Neural cell (in vitro differentiated cells): ENCODE results near the gene PID1. TPM values are rescaled to one million over a fixed set of nuclear protein-coding genes. Genes with fewer than 3 reads are reported as not detected.

ENCODE experiments used
- H2AFZ ChIP-seq: fragments of 200-600, 300-800 bp; sonication (generic), shearing (Covaris generic); 2 replicates; pipeline ENCODE4 v1.6.0; 2014; ENCODE audit warnings: low read depth, mild to moderate bottlenecking, antibody characterized with exemption, low read length, moderate library complexity
- H3F3A ChIP-seq: fragments of 200-600 bp; shearing (Covaris generic); 2 replicates; pipeline ENCODE4 v1.6.1; 2016; ENCODE audit warnings: mild to moderate bottlenecking, moderate library complexity, mixed read lengths, antibody characterized with exemption, low read length; ENCODE audit not compliant: insufficient read depth, poor library complexity, severe bottlenecking
- H3K27ac ChIP-seq: fragments of 200-600, 300-800 bp; sonication (generic), shearing (Covaris generic); 2 replicates; pipeline ENCODE4 v1.5.1; 2014; ENCODE audit warnings: mild to moderate bottlenecking, low read length, moderate library complexity
- H3K27me3 ChIP-seq: fragments of 300-800, 200-600 bp; sonication (generic), shearing (Covaris generic); 2 replicates; pipeline ENCODE4 v1.6.0; 2014; ENCODE audit warnings: mild to moderate bottlenecking, low read depth, low read length, moderate library complexity; ENCODE audit not compliant: insufficient read depth
- H3K36me3 ChIP-seq: fragments of 300-800, 200-600 bp; sonication (generic), shearing (Covaris generic); 2 replicates; pipeline ENCODE4 v1.5.1; 2014; ENCODE audit warnings: mild to moderate bottlenecking, antibody characterized with exemption, low read length, moderate library complexity; ENCODE audit not compliant: insufficient read depth
- H3K4me2 ChIP-seq: fragments of 300-800, 200-600 bp; sonication (generic), shearing (Covaris generic); 2 replicates; pipeline ENCODE4 v1.6.0; 2014; ENCODE audit warnings: mild to moderate bottlenecking, low read length
- H3K4me3 ChIP-seq: fragments of 300-800, 200-600 bp; sonication (generic), shearing (Covaris generic); 2 replicates; pipeline ENCODE4 v1.5.1; 2014; ENCODE audit warnings: mild to moderate bottlenecking, low read length, moderate library complexity
- H3K79me2 ChIP-seq: fragments of 200-600 bp; shearing (Covaris generic); replicated peaks from 2 replicates; pipeline ENCODE4 v1.6.0; 2014; ENCODE audit warnings: mild to moderate bottlenecking, low read length, moderate library complexity; ENCODE audit not compliant: insufficient read depth
- H3K9ac ChIP-seq: fragments of 300-800, 200-600 bp; sonication (generic), shearing (Covaris generic); 2 replicates; pipeline ENCODE4 v1.6.1; 2016; ENCODE audit warnings: mild to moderate bottlenecking, low read length, mixed read lengths
- H3K9me2 ChIP-seq: fragments of 200-600 bp; shearing (Covaris generic); 2 replicates; pipeline ENCODE4 v1.6.1; 2016; ENCODE audit warnings: mild to moderate bottlenecking, low read length, mixed read lengths; ENCODE audit not compliant: insufficient read depth
- H3K9me3 ChIP-seq: fragments of 200-600, 300-800 bp; sonication (generic), shearing (Covaris generic); 2 replicates; pipeline ENCODE4 v1.6.1; 2016; ENCODE audit warnings: mild to moderate bottlenecking, mixed run types, low read length, moderate library complexity, mixed read lengths
- H4K20me1 ChIP-seq: fragments of 200-600 bp; shearing (Covaris generic); 2 replicates; pipeline ENCODE4 v1.6.1; 2016; ENCODE audit warnings: mild to moderate bottlenecking, mixed run types; ENCODE audit not compliant: insufficient read depth
- CTCF ChIP-seq: fragments of 450-650 bp; IDR thresholded peaks from 2 replicates; pipeline ENCODE4 v1.5.1; 2014; ENCODE audit warnings: antibody characterized with exemption, mild to moderate bottlenecking, moderate library complexity; ENCODE audit not compliant: poor library complexity, severe bottlenecking
- EP300 ChIP-seq: fragments of 450-650 bp; conservative IDR thresholded peaks from 2 replicates; pipeline ENCODE4 v1.6.1; 2014; ENCODE audit warnings: antibody characterized with exemption, mild to moderate bottlenecking, moderate library complexity; ENCODE audit not compliant: poor library complexity, severe bottlenecking
- EZH2 ChIP-seq: fragments of 200-600, 300-800 bp; shearing (Covaris generic), sonication (generic); IDR thresholded peaks from 2 replicates; pipeline ENCODE4 v1.6.1; 2014; ENCODE audit warnings: antibody characterized with exemption, low read length, borderline replicate concordance, mild to moderate bottlenecking; ENCODE audit not compliant: insufficient read depth, poor library complexity, severe bottlenecking
- MXI1 ChIP-seq: fragments of 450-650 bp; conservative IDR thresholded peaks from 2 replicates; pipeline ENCODE4 v1.6.1; 2014; ENCODE audit warnings: antibody characterized with exemption, mild to moderate bottlenecking; ENCODE audit not compliant: poor library complexity, severe bottlenecking
- POLR2AphosphoS5 ChIP-seq: IDR thresholded peaks from 2 replicates; pipeline ENCODE4 v1.6.1; 2012
- RAD21 ChIP-seq: fragments of 450-650 bp; conservative IDR thresholded peaks from 2 replicates; pipeline ENCODE4 v1.6.1; 2014; ENCODE audit warnings: antibody characterized with exemption, mild to moderate bottlenecking, moderate library complexity
- REST ChIP-seq: IDR thresholded peaks from 2 replicates; pipeline ENCODE4 v1.6.1; 2012; ENCODE audit warnings: borderline replicate concordance
- SMC3 ChIP-seq: fragments of 450-650 bp; conservative IDR thresholded peaks from 2 replicates; pipeline ENCODE4 v1.6.1; 2014; ENCODE audit warnings: antibody characterized with exemption, mild to moderate bottlenecking, moderate library complexity; ENCODE audit not compliant: poor library complexity
- TAF1 ChIP-seq: IDR thresholded peaks from 2 replicates; pipeline ENCODE4 v1.6.1; 2012; ENCODE audit warnings: low read depth
- polyA plus RNA-seq: library from polyadenylated mRNA; depleted of rRNA; stranded (reverse); fragments of >200 nt; gene quantifications from 2 replicates; pipeline ENCODE4 v1.2.3, GENCODE V29; 2014

Gene PID1
- polyA plus RNA-seq, 1 donor from 2014 or later, result 11.0 TPM

- Histone ChIP-seq H3K27ac (no peak overlapping the region), H3K4me2 (no peak overlapping the region), H3F3A (no peaks in the 10 kb centered on the region), H2AFZ (no peak overlapping the region), H3K27me3 (no peaks in the 10 kb centered on the region), H3K9me3 (no peaks in the 10 kb centered on the region), H3K36me3 (no peaks in the 10 kb centered on the region), H4K20me1 (no peaks in the 10 kb centered on the region), H3K9ac (no peak overlapping the region), H3K9me2 (no peaks in the 10 kb centered on the region), H3K4me3 (no peak overlapping the region), H3K79me2 (no peaks in the 10 kb centered on the region)
- TF ChIP-seq MXI1 (no peak), REST (no peak), SMC3 (no peak), CTCF (no peak), TAF1 (no peak), EZH2 (no peak), POLR2AphosphoS5 (no peak), RAD21 (no peak), EP300 (no peak)
These were observed 249.0 kb downstream of the PID1 start for GRCh38 chr2:229022071-229022470.

- H3K27ac ChIP-seq, result no peak overlapping the region
- H3K4me3 ChIP-seq, result no peak overlapping the region
- H3K36me3 ChIP-seq, result no peaks in the 10 kb centered on the region
- H3K79me2 ChIP-seq, result no peaks in the 10 kb centered on the region
- no peaks in the 10 kb centered on the region for H3K9me2 ChIP-seq
- H3K9me3 ChIP-seq, result no peaks in the 10 kb centered on the region
- TF ChIP-seq MXI1, result no peak
- no peak for TF ChIP-seq TAF1
- TF ChIP-seq SMC3, result no peak
- TF ChIP-seq EP300, result no peak
- no peak for TF ChIP-seq EZH2
- no peak for TF ChIP-seq POLR2AphosphoS5
- no peak for TF ChIP-seq REST
- TF ChIP-seq RAD21, result no peak
- no peak for TF ChIP-seq CTCF
- no peak overlapping the region for H3K4me2 ChIP-seq
- no peaks in the 10 kb centered on the region for H3K27me3 ChIP-seq
- H3F3A ChIP-seq, result no peaks in the 10 kb centered on the region
- no peak overlapping the region for H3K9ac ChIP-seq
- no peak overlapping the region for H2AFZ ChIP-seq
- H4K20me1 ChIP-seq, result no peaks in the 10 kb centered on the region
These were observed 261.3 kb downstream of the PID1 start for GRCh38 chr2:229009816-229010215.
